Skeletal muscle cell (primary cell): Measurements from ENCODE around the gene FNIP2.
"Not testable (repeated sequence)": the region's sequence is repeated elsewhere in the genome, so short reads cannot be mapped to it uniquely, and the experiment has no call there.

ENCODE experiments used
- DNase-seq: peaks from one replicate; pipeline ENCODE4 v3.0.0-alpha.2; 2010; ENCODE audit warnings: low read depth
- H3K4me3 ChIP-seq: 2 replicates; pipeline ENCODE4 v1.5.1; 2011; ENCODE audit warnings: low read depth, mild to moderate bottlenecking, control low read depth, low read length, moderate library complexity

The FNIP2 gene

GRCh38 chr4:158768555-158769174 is at the start of gene FNIP2:
FNIP2 (plus strand) TSS chr4:158769026; CDS start chr4:158769213, 187 bp downstream.
- peak within 1 kb of the TSS; percentile 83 for H3K4me3 ChIP-seq
- DNase-seq: peak; percentile 22

DNA sequence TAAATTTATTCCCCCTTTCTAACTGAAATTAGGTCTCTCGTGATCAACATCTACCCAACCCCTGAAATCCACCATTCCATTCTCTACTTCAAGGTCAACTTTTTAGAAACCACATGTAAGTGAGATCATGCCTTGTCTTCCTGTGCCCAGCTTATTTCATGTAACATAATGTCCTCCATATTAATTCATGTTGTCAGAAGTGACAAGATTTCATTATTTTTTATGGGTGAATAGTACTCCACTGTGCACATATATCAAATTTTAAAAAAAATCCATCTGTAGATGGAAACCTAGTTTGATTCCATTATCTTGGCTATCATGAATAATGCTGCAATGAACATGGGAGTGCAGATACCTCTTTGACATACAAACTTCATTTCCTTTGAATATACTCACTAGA is 47.1 kb upstream of the FNIP2 start:
- no peak for DNase-seq
- no peak overlapping the region for H3K4me3 ChIP-seq

GRCh38 chr4:158722291-158722916 is 46.4 kb upstream of the FNIP2 start:
- H3K4me3 ChIP-seq: peak overlapping the region; percentile 90
- DNase-seq: no peak

DNA sequence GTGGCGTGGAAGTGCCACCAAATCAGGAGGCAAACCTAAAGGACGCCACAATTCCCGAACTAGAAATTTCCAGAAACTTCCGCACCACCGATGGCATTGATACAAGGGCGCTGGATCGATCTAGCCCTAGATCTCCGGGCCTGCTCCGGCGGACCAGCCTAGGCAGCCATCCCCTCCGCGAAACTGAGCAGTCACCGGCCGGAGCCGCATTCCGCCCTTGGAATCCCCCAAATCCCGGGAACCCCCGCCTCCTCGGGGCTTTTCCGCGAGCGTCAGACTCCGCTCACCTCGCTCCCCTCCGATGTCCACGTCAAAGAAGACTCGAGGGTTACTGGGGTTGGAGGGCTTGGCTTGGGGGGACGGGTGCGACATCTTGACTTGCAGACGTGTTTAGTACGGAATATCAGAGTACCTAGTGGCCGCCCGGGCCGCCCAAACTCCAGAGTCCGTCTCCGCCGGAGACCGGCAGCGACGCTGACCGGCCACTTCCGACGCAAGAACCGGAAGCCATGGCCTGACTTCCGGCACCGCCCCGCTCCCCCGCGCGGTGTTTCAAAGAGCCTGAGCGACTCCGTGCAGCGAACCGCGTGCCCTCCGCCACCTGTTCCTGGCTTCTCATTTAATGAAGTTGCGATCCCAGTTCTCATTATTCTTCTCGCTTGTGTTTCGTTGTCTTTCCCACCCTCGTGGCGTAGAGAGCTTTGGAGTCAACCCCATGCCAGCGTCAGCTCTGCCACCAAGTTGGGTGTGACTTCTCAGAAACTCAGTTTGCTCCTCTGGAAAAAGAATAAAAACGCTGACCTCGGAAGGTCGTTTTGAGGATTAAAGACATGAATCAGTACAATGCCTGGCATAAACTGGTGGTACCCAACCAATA is 45.7 kb upstream of the FNIP2 start, which contains the start of gene PPID:
PPID (minus strand) TSS at position 480 of the 877 bp plus-strand sequence; CDS start at position 372, 108 bp downstream.
- DNase-seq: peak; percentile 24
- H3K4me3 ChIP-seq: peak within 1 kb of the TSS; percentile 90

DNA sequence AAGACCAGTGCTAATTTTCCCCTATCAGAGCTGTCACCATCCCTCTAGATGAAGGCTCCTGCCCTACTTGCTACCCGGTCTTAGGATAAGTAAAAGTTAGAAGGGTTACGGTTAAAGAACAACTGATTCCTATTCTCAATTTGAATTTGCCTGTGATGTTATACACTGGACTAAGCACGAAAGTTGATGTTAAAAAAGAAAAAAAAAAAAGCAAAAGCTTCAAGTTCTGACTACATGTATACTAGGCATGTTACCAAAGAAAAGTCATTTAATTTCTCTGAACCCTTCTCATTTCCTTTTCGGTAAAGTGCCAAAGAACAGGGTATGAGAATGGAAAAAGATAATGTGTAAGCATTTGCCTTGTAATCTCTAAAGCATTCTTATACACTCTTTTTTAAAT is 44.2 kb upstream of the FNIP2 start:
- DNase-seq: no peak
- no peak overlapping the region for H3K4me3 ChIP-seq

- DNase-seq: no peak
- H3K4me3 ChIP-seq: no peak overlapping the region
Measured at GRCh38 chr4:158726633-158727032, 42.2 kb upstream of the FNIP2 start.

GRCh38 chr4:158728236-158728635 is 40.6 kb upstream of the FNIP2 start:
- H3K4me3 ChIP-seq: no peak overlapping the region
- no peak for DNase-seq

DNA sequence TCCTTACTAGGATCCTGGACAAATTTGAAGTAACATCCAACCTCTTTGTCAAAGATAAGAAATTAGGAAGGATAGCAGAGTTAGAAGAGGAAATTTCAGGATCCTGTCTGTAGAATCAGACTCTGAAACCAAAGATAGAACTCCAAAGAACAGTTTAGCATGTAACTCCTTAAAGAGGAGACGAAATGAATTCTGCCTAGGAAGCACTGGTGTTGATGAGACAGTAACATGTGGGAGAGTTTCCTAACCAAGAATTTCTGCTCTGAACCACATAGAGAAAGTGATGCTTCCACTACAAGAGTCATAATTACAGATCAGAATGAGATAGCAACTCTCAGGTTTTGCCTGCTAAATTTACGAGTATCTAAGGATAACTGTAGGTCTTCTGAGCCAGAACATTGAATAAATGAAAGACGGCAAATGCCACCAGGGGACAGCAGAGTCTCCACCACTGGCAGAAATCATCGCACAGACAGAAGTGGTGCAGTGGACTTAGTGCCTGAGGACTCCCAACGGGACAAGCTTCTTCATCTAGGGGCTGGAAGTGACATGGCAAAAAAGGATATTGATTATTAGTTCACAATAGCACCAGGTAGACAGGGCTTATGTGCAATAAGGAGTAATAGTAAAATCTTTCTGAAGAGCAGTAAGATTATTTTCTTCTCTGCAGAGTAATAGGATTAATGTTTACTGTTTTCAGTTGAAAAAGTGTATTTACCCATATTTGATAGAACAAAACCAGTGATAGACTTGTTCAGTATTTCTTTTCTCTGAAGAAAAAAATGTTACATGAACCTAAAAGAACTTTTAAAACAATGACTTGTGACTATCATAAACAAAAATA is 38.9 kb upstream of the FNIP2 start:
- peak; percentile 24 for DNase-seq
- H3K4me3 ChIP-seq: no peak overlapping the region

- DNase-seq: no peak
- no peak overlapping the region for H3K4me3 ChIP-seq
Measured at GRCh38 chr4:158738866-158739265, 30.0 kb upstream of the FNIP2 start.

GRCh38 chr4:158739600-158739999 is 29.2 kb upstream of the FNIP2 start:
- no peak for DNase-seq
- H3K4me3 ChIP-seq: no peak overlapping the region

GRCh38 chr4:158741326-158742021 is 27.4 kb upstream of the FNIP2 start:
- DNase-seq: no peak
- H3K4me3 ChIP-seq: no peak overlapping the region

GRCh38 chr4:158746537-158746936 is 22.3 kb upstream of the FNIP2 start:
- not testable (repeated sequence) for DNase-seq, H3K4me3 ChIP-seq

DNA sequence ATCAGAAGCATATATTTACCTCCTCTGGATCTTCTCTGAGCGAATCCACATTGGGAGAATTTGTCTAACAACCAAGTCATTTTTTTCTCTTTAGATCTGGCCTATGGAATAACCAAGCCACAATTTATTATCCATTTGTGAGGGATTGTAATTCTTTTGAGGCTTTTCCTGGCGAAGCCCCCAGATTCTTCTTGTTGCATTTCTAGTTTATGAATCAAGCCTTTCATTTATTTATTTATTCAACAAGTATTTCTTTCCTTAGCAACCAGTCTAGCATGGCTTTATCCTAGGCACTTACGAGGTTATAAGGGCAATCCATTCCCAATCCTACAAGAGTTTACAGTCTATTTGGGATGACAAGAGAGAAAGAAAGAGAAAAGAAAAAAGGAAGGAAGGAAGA is 18.4 kb upstream of the FNIP2 start:
- no peak for DNase-seq

GRCh38 chr4:158754385-158755180 is 14.2 kb upstream of the FNIP2 start:
- no peak overlapping the region for H3K4me3 ChIP-seq

More for the DNA sequence above, 18.4 kb upstream of the FNIP2 start:
- no peak overlapping the region for H3K4me3 ChIP-seq

DNA sequence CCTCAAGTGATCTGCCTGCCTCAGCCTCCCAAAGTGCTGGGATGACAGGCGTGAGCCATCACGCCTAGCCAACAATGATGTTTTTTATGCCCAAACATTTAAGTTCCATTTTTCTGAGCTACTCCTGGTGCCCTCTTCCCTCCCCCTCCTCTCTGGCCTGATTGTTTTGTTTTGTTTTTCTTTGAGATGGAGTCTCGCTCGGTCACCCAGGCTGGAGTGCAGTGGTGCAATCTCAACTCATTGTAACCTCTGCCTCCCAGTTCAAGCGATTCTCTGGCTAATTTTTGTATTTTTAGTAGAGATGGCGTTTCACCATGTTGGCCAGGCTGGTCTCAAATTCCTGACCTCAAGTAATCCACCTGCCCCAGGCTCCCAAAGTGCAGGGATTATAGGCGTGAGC is 13.0 kb upstream of the FNIP2 start:
- not testable (repeated sequence) for DNase-seq, H3K4me3 ChIP-seq

More at GRCh38 chr4:158754385-158755180, 14.2 kb upstream of the FNIP2 start:
- DNase-seq: no peak

DNA sequence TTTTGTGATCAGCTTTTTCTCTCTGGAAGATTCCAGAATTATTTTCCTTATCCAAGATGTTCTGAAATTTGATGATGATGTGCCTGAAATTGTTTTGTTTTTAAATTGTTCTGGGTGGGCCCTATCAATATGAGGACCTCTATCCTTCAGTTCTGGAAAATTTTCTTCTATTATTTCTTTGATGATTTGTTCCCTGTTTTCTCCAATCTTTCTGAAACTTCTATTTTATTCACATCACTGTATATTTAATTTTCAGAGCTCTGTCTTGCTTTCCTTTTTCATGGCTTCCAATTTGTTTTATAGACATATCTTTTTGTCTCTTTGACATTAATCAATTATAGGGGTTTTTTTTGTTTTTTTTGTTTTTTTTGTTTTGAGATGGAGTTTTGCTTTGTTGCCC is 12.2 kb upstream of the FNIP2 start:
- no peak overlapping the region for H3K4me3 ChIP-seq
- no peak for DNase-seq

DNA sequence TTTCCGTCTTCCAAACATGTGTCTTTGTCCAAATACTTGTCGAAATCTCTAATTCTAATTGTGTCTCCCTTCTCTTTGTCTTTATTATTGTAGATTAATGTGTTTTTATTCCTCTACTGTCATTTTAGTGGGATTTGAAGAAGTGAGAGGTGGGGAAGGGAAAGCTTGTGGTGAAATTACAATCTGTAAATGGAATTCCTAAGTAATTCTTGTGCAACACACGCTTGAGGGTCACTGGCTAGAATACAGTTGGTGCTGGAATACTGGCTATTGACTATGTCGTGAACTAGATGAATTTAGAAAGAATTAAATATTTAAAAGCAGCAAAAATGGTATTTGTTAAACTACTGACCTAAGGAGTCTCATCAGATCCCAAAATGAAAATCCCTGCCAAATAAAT is 10.7 kb upstream of the FNIP2 start:
- no peak for DNase-seq
- no peak overlapping the region for H3K4me3 ChIP-seq

DNA sequence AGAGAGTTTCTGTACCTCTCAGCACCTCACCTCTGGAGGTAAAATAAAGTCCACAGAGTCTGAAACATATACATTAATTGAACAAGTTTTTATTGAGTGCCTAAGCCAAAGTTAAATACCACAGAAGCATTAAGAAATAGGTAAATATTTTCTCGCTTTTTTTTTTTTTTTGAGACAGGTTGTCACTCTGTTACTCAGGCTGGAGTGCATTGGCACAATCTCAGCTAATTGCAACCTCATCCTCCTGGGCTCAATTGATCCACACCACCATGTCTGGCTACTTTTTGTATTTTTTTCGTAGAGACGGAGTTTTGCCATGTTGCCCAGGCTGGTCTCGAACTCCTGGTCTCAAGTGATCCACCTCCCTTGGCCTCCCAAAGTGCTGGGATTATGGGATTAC is 10.1 kb upstream of the FNIP2 start:
- H3K4me3 ChIP-seq: no peak overlapping the region
- DNase-seq: no peak
